ENCODE measurements around the gene B4GALT5.
"Not testable (repeated sequence)": the region's sequence is repeated elsewhere in the genome, so short reads cannot be mapped to it uniquely, and the experiment has no call there.

Gene B4GALT5

DNA sequence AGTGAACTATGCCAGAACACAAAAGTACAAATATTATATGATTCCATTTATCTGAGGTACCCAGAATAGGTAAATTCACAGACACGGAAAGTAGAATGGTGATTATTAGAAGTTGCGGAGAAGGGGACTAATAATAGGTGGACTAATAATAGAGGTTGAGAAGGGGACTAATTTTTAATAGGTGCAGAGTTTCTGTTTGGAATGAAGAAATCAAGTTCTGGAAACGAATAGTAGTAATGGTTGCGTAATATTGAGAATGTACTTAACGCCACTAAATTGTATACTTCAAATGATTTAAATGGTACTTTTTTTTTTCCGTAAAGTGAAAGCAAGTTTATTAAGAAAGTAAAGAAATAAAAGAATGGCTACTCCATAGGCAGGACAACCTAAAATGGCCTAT is 33.2 kb downstream of the B4GALT5 start:
- H3K36me3 Mint-ChIP-seq (ENCODE audit: insufficient read depth) = peaks cover 1% of the 10 kb centered on the region
- H3K4me1 Mint-ChIP-seq = peaks cover 78% of the 10 kb centered on the region
- no peaks in the 10 kb centered on the region for H3K9me3 Mint-ChIP-seq
- no peak overlapping the region for H3K4me3 Mint-ChIP-seq
- peak overlapping the region; percentile 39 for H3K27ac Mint-ChIP-seq (ENCODE audit: low read depth)
- ATAC-seq (replicated peaks; ENCODE audit: extremely low read depth, poor library complexity, severe bottlenecking) (no peak), DNase-seq (ENCODE audit: low spot score in 2 of 2) (no peak)
- no peaks in the 10 kb centered on the region for H3K27me3 Mint-ChIP-seq

DNA sequence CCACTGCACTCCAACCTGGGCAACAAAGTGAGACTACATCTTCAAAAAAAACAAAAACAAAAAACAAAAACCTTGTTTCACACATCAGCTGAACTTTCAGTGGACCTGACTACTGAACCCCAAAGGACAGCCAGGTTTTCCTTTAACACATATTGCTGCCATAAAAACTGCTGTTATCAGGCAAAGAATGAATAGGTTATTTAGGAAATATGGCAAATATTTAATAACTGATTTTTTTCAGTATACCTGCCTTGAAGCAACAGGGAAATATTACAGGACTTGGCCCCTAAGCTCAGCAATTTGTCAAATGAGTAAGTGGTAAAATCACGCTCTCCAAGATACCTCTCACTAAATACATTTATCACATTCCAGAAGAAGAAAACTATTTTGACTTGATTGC is 34.0 kb downstream of the B4GALT5 start:
- H3K4me1 Mint-ChIP-seq = peaks cover 78% of the 10 kb centered on the region
- DNase-seq (ENCODE audit: low spot score in 2 of 2) (no peak), ATAC-seq (replicated peaks; ENCODE audit: extremely low read depth, poor library complexity, severe bottlenecking) (no peak)
- no peak overlapping the region for H3K4me3 Mint-ChIP-seq
- no peaks in the 10 kb centered on the region for H3K27me3 Mint-ChIP-seq
- H3K36me3 Mint-ChIP-seq (ENCODE audit: insufficient read depth) = peaks cover 2% of the 10 kb centered on the region
- no peaks in the 10 kb centered on the region for H3K9me3 Mint-ChIP-seq
- peak overlapping the region; percentile 39 for H3K27ac Mint-ChIP-seq (ENCODE audit: low read depth)

DNA sequence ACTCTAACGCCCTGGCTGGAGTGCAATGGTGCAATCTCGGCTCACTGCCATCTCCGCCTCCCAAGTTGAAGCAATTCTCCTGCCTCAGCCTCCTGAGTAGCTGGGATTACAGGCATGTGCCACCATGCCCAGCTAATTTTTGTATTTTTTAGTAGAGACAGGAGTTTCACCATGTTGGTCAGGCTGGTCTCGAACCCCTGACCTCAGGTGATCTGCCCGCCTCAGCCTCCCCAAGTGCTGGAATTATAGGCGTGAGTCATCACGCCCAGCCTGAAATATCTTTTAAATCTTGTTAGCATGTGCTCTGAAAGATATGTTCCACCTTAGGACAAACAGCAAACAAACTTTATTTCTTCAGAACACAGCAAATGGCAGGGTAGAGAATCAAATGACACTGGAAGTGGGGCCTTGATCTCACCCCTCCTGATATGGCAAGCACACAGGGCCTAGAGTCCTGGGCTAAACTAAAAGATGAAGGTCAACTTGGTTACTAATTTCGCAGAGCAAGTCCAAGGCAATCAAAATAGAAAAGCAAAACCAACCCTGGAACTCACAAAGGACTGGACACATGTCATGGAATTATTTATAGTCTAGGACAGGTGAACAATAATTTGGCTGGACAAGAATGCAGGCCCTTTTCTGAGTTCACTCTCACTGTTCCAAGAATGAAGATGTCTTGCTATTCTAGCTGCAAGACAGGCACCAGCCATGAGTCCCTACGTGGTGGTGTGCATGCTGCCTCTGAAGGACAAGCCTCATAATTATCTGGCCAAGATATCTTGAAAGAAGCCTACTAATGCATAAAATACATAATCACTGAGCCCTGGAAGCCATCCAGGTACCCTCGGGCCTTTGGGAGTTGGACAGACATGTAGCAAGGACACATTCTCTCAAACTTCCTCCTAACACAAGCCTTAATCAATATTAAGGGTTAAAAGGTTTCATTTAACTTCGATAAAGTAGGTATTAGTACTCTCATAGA is 35.6 kb downstream of the B4GALT5 start:
- no peaks in the 10 kb centered on the region for H3K9me3 Mint-ChIP-seq
- H3K4me3 Mint-ChIP-seq = peak overlapping the region; percentile 63
- no peaks in the 10 kb centered on the region for H3K27me3 Mint-ChIP-seq
- ATAC-seq (replicated peaks; ENCODE audit: extremely low read depth, poor library complexity, severe bottlenecking) (no peak), DNase-seq (ENCODE audit: low spot score in 2 of 2) (no peak)
- H3K27ac Mint-ChIP-seq (ENCODE audit: low read depth) = peak overlapping the region; percentile 91
- H3K4me1 Mint-ChIP-seq = peaks cover 83% of the 10 kb centered on the region
- peaks cover 3% of the 10 kb centered on the region for H3K36me3 Mint-ChIP-seq (ENCODE audit: insufficient read depth)

DNA sequence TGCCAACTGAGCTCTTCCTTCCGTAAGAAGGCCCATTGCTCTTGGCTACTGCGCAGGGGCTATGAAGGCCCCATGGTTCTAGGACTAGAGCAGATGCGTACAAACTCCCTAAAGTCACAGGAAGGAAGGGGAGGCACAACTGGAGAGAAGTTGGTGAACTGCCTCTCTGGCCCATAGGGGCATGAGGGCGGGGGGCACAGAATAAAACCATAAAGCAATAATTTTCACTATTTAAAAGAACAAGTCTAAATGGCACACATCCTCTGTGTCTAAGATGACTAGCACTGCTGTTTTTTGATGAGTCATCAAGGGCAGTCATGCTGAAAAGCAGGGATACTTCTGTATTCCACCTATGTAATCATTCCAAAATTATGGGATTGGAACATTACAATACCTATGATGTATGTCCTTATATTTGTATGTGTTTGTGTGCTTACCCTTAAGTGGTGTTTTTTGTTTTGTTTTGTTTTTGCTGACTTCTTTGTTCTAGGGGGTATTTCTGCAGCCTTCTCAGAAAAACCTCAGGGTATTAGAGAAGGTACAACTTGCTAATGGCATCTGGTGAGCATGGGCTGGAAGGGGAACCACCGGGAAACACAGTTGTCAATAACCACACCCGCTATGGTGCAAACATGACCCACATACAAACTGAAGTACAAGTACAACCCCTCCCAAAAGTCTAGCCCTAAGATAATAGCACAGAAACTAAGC is 36.9 kb downstream of the B4GALT5 start:
- H3K4me1 Mint-ChIP-seq = peaks cover 83% of the 10 kb centered on the region
- no peaks in the 10 kb centered on the region for H3K27me3 Mint-ChIP-seq
- H3K36me3 Mint-ChIP-seq (ENCODE audit: insufficient read depth) = peaks cover 4% of the 10 kb centered on the region
- ATAC-seq (replicated peaks; ENCODE audit: extremely low read depth, poor library complexity, severe bottlenecking) (peak; percentile 94), DNase-seq (ENCODE audit: low spot score in 2 of 2) (peak in 1 of 2 donors; percentile 44)
- H3K27ac Mint-ChIP-seq (ENCODE audit: low read depth) = peak overlapping the region; percentile 91
- peak overlapping the region; percentile 63 for H3K4me3 Mint-ChIP-seq
- no peaks in the 10 kb centered on the region for H3K9me3 Mint-ChIP-seq

DNA sequence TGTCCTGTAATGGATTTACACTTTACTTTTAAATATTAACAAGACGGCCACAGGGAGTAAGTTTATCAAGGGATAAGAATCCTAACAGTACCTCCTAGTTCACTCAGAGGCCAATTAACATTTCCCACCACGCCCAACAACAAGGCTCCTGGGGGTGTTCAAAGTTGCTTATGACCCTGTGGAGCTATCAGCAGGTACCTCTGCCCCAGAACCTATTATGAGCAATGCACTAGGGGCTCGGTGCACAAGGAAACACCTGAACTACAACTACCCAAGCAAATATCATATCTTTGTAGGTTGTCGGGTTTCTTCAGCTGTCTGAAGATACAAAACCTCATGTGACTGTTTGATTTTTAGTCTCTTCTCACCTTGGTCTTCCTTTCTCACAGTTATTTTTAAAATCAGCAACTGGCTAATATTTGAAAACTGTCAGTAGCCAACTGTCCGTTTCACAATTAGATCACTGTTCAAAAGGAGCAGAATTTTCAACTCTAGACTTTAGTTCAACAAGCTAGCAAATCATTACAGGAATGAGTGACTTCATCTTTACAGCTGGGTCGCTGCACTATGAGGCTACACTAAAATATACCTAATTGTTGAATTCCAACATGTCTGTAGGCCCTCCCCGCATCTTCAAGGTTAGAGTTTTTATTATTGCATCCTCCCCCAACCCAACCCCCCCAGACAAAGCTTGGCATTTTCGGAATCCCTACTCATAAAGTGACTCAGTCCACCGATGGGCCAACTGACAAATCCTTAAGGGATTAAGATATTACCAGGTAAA is 38.1 kb downstream of the B4GALT5 start:
- H3K4me3 Mint-ChIP-seq = peak overlapping the region; percentile 63
- peaks cover 79% of the 10 kb centered on the region for H3K4me1 Mint-ChIP-seq
- no peaks in the 10 kb centered on the region for H3K9me3 Mint-ChIP-seq

DNA sequence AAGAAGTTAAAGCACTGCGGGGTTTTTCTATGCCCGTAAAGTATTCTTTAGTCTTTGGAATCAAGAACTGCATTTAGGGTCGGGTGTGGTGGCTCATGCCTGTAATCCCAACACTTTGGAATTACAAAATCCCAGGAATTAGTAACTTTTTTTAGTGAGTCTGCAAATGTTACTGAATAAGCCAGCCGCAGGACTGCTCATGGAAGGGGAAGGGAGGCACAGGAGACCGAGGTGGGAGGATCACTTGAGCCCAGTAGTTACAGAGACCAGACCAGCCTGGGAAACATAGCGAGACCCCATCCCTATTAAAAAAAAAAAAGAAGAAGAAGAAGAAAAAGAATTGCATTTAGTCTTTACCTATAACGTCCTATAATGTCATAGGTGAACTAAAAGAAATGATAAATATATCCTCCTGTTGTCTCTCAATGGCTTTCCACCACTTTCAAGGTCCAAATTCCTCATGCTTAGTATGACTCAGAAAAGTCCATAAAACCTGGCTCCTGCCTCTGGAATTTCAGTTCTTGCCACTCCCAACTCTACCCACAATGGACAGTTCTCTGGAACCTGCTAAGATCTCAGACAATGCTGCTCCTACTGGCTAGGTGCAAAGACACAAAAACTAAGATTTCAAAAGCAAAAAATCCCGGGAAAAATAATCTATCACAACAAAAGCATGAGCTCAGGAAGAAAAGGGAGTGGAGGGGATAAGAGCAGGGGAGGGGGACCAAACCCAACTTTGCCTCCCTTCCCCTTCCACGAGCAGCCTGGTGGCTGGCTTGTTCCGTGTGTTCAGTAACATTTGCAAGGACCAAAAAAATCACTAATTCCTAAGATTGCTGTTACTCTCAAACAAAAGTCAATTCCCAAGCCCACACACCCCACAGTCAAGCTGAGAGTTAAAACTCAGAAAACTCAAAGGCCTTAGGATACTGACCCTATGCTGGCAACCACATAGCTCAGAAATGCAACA is 39.0 kb downstream of the B4GALT5 start:
- DNase-seq (ENCODE audit: low spot score in 2 of 2) (no peak), ATAC-seq (replicated peaks; ENCODE audit: extremely low read depth, poor library complexity, severe bottlenecking) (no peak)
- H3K27ac Mint-ChIP-seq (ENCODE audit: low read depth) = peak overlapping the region; percentile 91
- H3K36me3 Mint-ChIP-seq (ENCODE audit: insufficient read depth) = peaks cover 6% of the 10 kb centered on the region
- no peaks in the 10 kb centered on the region for H3K27me3 Mint-ChIP-seq
- peak overlapping the region; percentile 63 for H3K4me3 Mint-ChIP-seq
- H3K9me3 Mint-ChIP-seq = no peaks in the 10 kb centered on the region
- peaks cover 70% of the 10 kb centered on the region for H3K4me1 Mint-ChIP-seq

More for the DNA sequence above, 38.1 kb downstream of the B4GALT5 start:
- Mint-ChIP-seq H3K27me3 (no peaks in the 10 kb centered on the region), H3K36me3 (ENCODE audit: insufficient read depth) (peaks cover 4% of the 10 kb centered on the region), H3K27ac (ENCODE audit: low read depth) (peak overlapping the region; percentile 91)
- no peak for ATAC-seq (replicated peaks; ENCODE audit: extremely low read depth, poor library complexity, severe bottlenecking)
- no peak for DNase-seq (ENCODE audit: low spot score in 2 of 2)

DNA sequence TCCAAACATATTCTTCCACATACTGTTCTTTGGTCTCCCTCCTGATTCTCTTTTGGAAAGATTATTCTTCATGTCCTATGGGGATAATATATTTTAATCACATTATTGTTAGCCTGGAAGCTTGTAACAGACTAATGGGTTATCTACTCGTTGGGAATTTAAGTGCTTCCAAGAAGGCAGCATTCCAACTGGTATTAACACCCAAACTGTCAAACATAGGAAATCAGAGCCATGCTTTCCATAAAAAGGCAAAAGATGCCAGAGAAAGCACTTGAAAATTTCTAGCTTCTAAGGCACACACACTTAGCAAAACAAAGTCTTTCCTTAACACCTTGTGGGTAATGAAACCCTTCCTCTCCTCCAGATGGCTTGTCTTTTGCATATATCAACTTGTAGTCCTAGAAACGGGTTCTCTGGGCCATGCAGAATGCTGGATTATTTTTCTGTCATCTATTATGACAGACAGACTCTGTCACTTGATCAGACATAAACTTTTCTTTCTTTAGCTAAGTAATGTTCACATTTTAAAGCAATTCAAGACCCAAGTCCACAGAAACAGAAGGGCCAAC is 41.5 kb downstream of the B4GALT5 start:
- DNase-seq (ENCODE audit: low spot score in 2 of 2) = no peak
- peak overlapping the region; percentile 4 for H3K27ac Mint-ChIP-seq (ENCODE audit: low read depth)
- H3K4me3 Mint-ChIP-seq = peak overlapping the region; percentile 3
- H3K9me3 Mint-ChIP-seq = no peaks in the 10 kb centered on the region
- no peaks in the 10 kb centered on the region for H3K27me3 Mint-ChIP-seq
- H3K4me1 Mint-ChIP-seq = peaks cover 63% of the 10 kb centered on the region
- peaks cover 13% of the 10 kb centered on the region for H3K36me3 Mint-ChIP-seq (ENCODE audit: insufficient read depth)
- no peak for ATAC-seq (replicated peaks; ENCODE audit: extremely low read depth, poor library complexity, severe bottlenecking)

DNA sequence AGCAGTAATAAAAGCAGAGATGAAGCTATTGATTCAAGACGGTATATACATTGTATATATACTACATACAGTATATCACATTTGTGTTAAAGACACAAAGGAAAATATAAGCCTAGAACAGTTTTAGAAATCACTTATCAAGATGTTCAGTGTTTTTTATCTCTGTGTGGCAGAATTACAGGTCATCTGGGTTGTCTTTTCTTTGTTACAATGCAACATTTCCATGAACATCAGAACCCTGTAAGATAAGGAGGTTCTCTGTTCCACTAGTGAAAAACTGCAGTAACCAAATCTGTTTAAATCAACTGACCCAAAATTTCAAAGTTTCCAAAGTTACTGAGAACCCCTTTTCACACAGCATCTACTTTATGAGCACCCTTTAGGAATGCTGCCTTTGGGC is 42.2 kb downstream of the B4GALT5 start:
- ATAC-seq (replicated peaks; ENCODE audit: extremely low read depth, poor library complexity, severe bottlenecking) (no peak), DNase-seq (ENCODE audit: low spot score in 2 of 2) (no peak)
- Mint-ChIP-seq H3K27me3 (no peaks in the 10 kb centered on the region), H3K9me3 (no peaks in the 10 kb centered on the region), H3K36me3 (ENCODE audit: insufficient read depth) (peaks cover 11% of the 10 kb centered on the region), H3K4me3 (no peak overlapping the region), H3K4me1 (peaks cover 55% of the 10 kb centered on the region), H3K27ac (ENCODE audit: low read depth) (peak overlapping the region; percentile 4)

DNA sequence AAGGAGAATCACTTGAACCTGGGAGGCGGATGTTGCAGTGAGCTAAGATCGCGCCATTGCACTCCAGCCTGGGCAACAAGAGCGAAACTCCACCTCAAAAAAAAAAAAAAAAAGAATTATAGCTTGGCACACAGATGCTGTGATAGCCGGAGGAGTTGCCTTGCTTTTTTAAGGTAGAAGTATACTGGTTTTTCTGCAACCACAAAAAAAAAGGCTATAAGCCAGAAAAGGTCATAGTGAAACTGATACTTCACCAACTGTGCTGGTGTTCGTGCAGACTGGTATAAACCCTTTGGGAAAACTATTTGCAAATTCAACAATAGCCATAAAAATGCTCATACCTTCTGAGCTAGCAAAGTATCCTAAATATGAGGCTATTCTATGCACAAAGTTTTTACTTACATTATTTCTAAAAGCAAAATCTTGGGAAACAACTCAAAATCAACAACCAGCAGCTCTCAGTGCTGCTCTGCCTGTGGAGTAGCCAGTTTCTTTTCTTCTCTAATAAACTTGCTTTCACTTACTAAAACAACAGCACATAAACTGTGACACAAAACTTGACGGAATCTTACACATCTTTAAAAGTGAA is 44.0 kb downstream of the B4GALT5 start:
- H3K4me3 Mint-ChIP-seq = peak overlapping the region; percentile 69
- no peaks in the 10 kb centered on the region for H3K27me3 Mint-ChIP-seq
- H3K36me3 Mint-ChIP-seq (ENCODE audit: insufficient read depth) = peaks cover 11% of the 10 kb centered on the region
- peak in 1 of 2 donors; percentile 13 for DNase-seq (ENCODE audit: low spot score in 2 of 2)
- peak; percentile 44 for ATAC-seq (replicated peaks; ENCODE audit: extremely low read depth, poor library complexity, severe bottlenecking)
- H3K4me1 Mint-ChIP-seq = peaks cover 45% of the 10 kb centered on the region
- peak overlapping the region; percentile 89 for H3K27ac Mint-ChIP-seq (ENCODE audit: low read depth)
- no peaks in the 10 kb centered on the region for H3K9me3 Mint-ChIP-seq

DNA sequence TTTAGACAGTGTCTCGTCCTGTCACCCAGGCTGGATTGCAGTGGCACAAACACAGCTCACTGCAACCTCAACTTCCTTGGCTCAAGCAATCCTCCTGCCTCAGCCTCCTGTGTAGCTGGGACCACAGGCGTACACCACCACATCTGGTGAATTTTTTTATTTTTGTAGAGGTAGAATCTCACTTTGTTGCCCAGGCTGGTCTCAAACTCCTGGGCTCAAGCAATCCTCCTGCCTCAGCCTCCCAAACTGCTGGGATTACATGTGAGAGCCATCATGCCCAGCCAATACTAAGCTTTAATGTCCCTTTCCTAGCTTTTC is 44.8 kb downstream of the B4GALT5 start:
- H3K27ac Mint-ChIP-seq (ENCODE audit: low read depth) = peak overlapping the region; percentile 89
- H3K4me1 Mint-ChIP-seq = peaks cover 46% of the 10 kb centered on the region
- H3K36me3 Mint-ChIP-seq (ENCODE audit: insufficient read depth) = peaks cover 11% of the 10 kb centered on the region
- not testable (repeated sequence) for H3K27me3 Mint-ChIP-seq; DNase-seq (ENCODE audit: low spot score in 2 of 2); ATAC-seq (replicated peaks; ENCODE audit: extremely low read depth, poor library complexity, severe bottlenecking); H3K9me3 Mint-ChIP-seq
- peak overlapping the region; percentile 69 for H3K4me3 Mint-ChIP-seq
